GM18951 (cell line): ENCODE data around the gene PIP4P1.
"Not testable (repeated sequence)": the region's sequence is repeated elsewhere in the genome, so short reads cannot be mapped to it uniquely, and the experiment has no call there.

ENCODE experiments used
- POLR2A ChIP-seq: IDR thresholded peaks from 4 replicates; pipeline ENCODE4 v1.6.1; 2011; ENCODE audit warnings: mild to moderate bottlenecking; ENCODE audit not compliant: insufficient read length, insufficient read depth; ENCODE audit errors: extremely low read depth
- in situ Hi-C: fragments of 300-500 bp; cut with MboI; formaldehyde crosslinking; loops from one replicate; pipeline ENCODE4 v1.12.0; 2022; ENCODE audit warnings: low sequenced_read_pairs, mixed read lengths, inconsistent platforms; ENCODE audit not compliant: unreplicated experiment

PIP4P1 gene

DNA sequence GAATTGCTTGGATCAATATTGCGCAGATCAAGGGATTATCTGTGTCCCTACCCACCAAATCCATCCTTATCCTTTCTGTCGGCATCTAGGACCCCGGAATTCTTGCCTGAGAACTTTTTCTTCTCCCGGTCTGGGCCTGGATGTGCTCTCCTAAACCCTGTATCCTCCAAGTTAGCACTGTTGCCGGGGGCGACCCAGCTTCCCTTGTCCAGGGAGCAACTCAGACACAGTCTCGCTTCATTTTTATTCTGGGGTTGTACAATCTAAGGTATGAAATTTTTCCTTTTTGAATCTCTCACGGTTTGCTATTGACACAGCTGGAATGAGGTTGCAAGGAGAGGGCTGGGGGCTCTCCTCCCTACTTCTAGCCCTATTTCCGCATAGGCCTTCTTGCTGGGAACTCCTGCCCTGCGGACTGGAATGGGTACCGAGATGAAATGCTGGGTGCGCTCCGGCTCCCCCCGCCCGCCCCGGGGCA, 7.6 kb upstream of the PIP4P1 start:
- in situ Hi-C loops: no loop called here
- TF ChIP-seq POLR2A: no peak

- TF ChIP-seq POLR2A: no peak
- in situ Hi-C loops: no loop called here
Observed at GRCh38 chr14:20460458-20461224, 593 bp downstream of the PIP4P1 start.

DNA sequence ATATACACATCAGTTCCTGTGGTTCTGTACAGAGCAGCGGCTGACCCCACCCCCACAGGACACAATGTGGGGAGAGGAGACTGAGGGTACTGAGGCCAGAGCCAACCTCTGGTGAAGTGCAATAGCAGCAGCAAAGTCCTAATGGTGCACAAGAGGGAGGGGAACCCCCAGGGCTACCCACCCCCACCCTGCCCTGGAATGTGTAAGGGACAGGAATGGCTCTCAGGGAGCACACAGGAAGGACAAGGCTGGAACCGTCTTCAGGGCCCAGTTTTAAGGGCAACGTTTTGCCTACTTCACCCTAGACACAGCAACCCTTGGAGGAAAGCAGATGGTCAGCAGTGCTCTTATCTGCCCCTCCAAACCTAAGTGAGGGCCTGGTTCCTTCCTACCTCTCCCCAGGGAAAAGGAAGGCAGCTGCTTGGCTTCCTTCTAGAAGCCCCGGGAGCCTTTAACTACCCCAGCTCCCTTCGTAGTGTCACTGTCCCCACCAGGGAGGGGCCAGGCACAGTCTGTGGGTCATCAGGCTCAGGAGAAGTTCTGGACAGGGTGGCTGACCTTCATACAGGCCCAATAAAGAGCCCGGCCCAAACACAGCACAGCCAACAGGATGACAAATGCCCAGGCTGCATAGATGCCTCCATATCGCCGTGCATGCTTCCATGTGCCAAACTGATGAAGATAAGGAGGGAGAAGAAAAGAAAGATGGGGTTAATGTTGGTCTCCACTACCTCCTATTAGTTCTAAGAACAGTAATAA, 3.0 kb downstream of the PIP4P1 start:
- peak; percentile 27 for TF ChIP-seq POLR2A
- in situ Hi-C loops: no loop called here

DNA sequence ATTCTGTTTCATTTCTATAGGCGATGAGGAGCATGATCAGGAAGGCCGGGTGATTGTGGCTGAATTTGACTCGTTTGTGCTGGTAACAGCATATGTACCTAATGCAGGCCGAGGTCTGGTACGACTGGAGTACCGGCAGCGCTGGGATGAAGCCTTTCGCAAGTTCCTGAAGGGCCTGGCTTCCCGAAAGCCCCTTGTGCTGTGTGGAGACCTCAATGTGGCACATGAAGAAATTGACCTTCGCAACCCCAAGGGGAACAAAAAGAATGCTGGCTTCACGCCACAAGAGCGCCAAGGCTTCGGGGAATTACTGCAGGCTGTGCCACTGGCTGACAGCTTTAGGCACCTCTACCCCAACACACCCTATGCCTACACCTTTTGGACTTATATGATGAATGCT, 4.3 kb downstream of the PIP4P1 start:
- no peak for TF ChIP-seq POLR2A
- in situ Hi-C loops: no loop called here

GRCh38 chr14:20455355-20456300, 5.6 kb downstream of the PIP4P1 start:
- in situ Hi-C loops: no loop called here
- no peak for TF ChIP-seq POLR2A

DNA sequence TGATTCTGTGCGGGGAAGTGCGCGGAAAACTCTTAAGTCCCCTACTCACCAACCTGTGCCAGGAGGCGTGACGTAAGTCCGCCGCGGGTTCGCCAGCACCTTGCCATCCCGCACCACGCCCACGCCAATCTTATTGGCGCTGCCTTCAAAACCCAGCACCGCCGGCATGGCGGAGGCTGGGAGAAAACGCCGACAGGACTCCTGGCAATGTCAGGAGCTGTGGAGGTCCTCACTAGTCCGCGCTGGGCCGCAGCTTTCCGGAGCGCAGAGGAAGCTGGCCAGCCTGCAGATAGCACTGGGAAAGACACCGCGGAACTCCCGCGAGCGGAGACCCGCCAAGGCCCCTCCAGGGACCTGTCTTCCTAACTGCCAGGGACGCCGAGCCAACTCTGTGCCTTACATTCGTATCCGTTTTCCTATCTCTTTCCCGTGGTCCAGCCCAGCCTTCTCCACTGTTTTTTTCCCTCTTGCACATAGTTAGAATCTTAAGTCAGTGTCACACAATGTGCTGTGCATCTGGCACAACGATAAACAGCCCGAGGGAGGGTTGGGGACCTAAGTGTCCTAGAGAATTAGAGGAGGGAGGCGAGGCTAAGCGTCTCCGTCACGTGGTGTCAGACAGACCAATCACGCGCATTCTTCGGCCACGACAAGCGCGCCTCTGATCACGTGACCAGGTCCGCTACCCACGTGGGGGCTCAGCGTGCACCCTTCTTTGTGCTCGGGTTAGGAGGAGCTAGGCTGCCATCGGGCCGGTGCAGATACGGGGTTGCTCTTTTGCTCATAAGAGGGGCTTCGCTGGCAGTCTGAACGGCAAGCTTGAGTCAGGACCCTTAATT, 6.5 kb downstream of the PIP4P1 start, which contains the start of the genes APEX1 and OSGEP:
Gene APEX1 (plus strand): TSS at position 711 of the 839 bp plus-strand sequence. CDS start 420 bp downstream, outside the sequence.
Gene OSGEP (minus strand): TSS at position 297 of the 839 bp plus-strand sequence. CDS start 129 bp downstream, at position 168.
- in situ Hi-C loops: no loop called here
- peak; percentile 71 for TF ChIP-seq POLR2A

- in situ Hi-C loops: not testable (repeated sequence)
Observed at GRCh38 chr14:20452831-20453230, 8.4 kb downstream of the PIP4P1 start.

DNA sequence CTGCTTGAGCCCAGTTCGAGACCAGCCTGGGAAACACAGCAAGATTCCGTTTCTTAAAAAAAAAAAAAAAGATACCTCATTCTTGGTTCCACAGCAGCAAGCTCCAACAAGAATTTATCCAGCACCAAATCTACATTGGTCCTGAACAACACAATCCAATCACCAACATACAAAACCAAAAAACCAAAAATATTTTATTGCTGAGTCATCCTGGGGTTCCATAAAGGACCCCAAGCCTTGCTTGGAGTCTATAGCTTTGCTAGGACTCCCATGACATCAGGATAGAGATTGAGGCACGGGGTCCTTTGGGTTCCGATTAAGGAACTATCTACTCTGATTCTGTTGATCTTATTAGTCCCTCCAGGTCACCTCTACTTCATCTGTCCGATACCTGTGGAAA, 14.3 kb downstream of the PIP4P1 start:
- in situ Hi-C loops: no loop called here
- no peak for TF ChIP-seq POLR2A

DNA sequence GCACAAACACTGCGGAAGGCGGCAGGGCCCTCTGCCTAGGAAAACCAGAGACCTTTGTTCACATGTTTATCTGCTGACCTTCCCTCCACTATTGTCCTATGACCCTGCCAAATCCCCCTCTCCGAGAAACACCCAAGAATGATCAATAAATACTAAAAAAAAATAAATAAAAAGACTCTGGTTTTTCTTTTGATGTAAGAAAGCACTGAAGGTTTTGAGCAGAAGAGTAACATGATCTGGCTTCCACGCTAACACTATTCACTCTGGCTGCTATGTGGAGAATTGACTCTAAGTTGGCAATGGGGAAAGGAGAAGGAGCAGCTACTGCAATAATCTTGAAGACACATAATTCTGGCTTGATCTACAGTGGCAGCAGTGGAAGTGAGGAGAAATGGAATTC, 17.6 kb downstream of the PIP4P1 start:
- in situ Hi-C loops: not testable (repeated sequence)

DNA sequence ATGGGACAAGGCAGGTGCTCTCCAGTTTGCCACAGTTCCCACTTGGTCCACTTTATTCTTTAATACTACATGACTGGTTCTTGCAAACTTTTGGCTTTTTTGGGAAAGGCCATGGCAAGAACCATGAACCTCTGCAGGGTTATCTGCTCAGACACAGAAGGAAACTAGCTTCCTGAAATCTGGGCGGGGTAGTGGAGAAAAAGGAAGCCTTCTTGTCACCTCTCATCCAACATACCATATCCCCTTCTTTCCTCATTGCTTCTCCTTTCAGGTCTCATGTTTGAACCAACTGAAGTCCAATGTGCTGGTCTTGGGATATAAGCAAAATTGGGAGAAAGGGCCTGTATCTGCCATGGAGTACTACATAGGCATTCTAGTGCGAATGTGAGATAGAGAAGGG, 19.8 kb downstream of the PIP4P1 start:
- in situ Hi-C loops: no loop called here
- TF ChIP-seq POLR2A: no peak

GRCh38 chr14:20440882-20441281, 20.4 kb downstream of the PIP4P1 start:
- TF ChIP-seq POLR2A: no peak
- in situ Hi-C loops: no loop called here

- in situ Hi-C loops: no loop called here
- no peak for TF ChIP-seq POLR2A
Observed at GRCh38 chr14:20440465-20440864, 20.8 kb downstream of the PIP4P1 start.
